ENCODE results near the gene AGPAT2. TPM values are rescaled to one million over a fixed set of nuclear protein-coding genes. Genes with fewer than 3 reads are reported as not detected.

The AGPAT2 gene
- total RNA-seq, 1 experiment from 2014 or later: 103 TPM

GRCh38 chr9:136659861-136660784, 27.1 kb downstream of the AGPAT2 start:
- ATAC-seq (no peak), DNase-seq (no peak)
- Histone ChIP-seq H3K79me2 (ENCODE audit: low read length) (no peaks in the 10 kb centered on the region), H3K4me3 (ENCODE audit: low read length) (no peak overlapping the region), H3K36me3 (ENCODE audit: low read depth, low read length) (no peaks in the 10 kb centered on the region), H3K27me3 (ENCODE audit: low read length) (no peaks in the 10 kb centered on the region), H3K9me2 (replicated peaks; ENCODE audit: low read length) (no peaks in the 10 kb centered on the region), H3K27ac (ENCODE audit: low read length) (no peak overlapping the region), H3F3A (ENCODE audit: low read length, unreplicated experiment) (no peaks in the 10 kb centered on the region), H3K9ac (ENCODE audit: low read length) (no peak overlapping the region), H2AFZ (ENCODE audit: low read length) (no peak overlapping the region), H3K4me2 (ENCODE audit: low read length) (no peak overlapping the region), H3K4me1 (ENCODE audit: insufficient read depth, low read length) (peaks cover 3% of the 10 kb centered on the region; the same call in 1 of the 2 replicates), H4K20me1 (ENCODE audit: low read length) (no peaks in the 10 kb centered on the region), H3K9me3 (ENCODE audit: low read length) (no peaks in the 10 kb centered on the region)
- no peak for TF ChIP-seq EZH2 (IDR thresholded peaks at IDR 0.05; ENCODE audit: low read length, unreplicated experiment)
- no peak for TF ChIP-seq EZH2phosphoT487 (IDR thresholded peaks at IDR 0.05; ENCODE audit: borderline replicate concordance, low read length)
- TF ChIP-seq CTCF (conservative IDR thresholded peaks at IDR 0.05; ENCODE audit: low read depth, low read length): no peak
- intact Hi-C loops (cut with micrococcal nuclease): no loop called here
- no TSS peak for BruUV-seq (replicated peaks)
- CTCF ChIA-PET: no interaction called here
- POLR2A ChIA-PET (ENCODE audit: unreplicated experiment): no interaction called here

- Histone ChIP-seq H3K79me2 (ENCODE audit: low read length) (no peaks in the 10 kb centered on the region), H3K27ac (ENCODE audit: low read length) (no peak overlapping the region), H2AFZ (ENCODE audit: low read length) (no peak overlapping the region), H3K9ac (ENCODE audit: low read length) (no peak overlapping the region), H3K27me3 (ENCODE audit: low read length) (no peaks in the 10 kb centered on the region), H3K36me3 (ENCODE audit: low read depth, low read length) (no peaks in the 10 kb centered on the region), H3K4me2 (ENCODE audit: low read length) (no peak overlapping the region), H4K20me1 (ENCODE audit: low read length) (no peaks in the 10 kb centered on the region), H3K4me1 (ENCODE audit: insufficient read depth, low read length) (peaks cover 3% of the 10 kb centered on the region; the same call in 1 of the 2 replicates), H3F3A (ENCODE audit: low read length, unreplicated experiment) (no peaks in the 10 kb centered on the region), H3K9me2 (replicated peaks; ENCODE audit: low read length) (no peaks in the 10 kb centered on the region), H3K4me3 (ENCODE audit: low read length) (no peak overlapping the region), H3K9me3 (ENCODE audit: low read length) (no peaks in the 10 kb centered on the region)
- POLR2A ChIA-PET (ENCODE audit: unreplicated experiment): no interaction called here
- no peak for ATAC-seq
- intact Hi-C loops (cut with micrococcal nuclease): no loop called here
- CTCF ChIA-PET: no interaction called here
- TF ChIP-seq EZH2phosphoT487 (IDR thresholded peaks at IDR 0.05; ENCODE audit: borderline replicate concordance, low read length) (no peak), EZH2 (IDR thresholded peaks at IDR 0.05; ENCODE audit: low read length, unreplicated experiment) (no peak), CTCF (conservative IDR thresholded peaks at IDR 0.05; ENCODE audit: low read depth, low read length) (no peak)
- no TSS peak for BruUV-seq (replicated peaks)
- DNase-seq: no peak
These were observed 28.3 kb downstream of the AGPAT2 start for GRCh38 chr9:136658849-136659535.
